ENCODE measurements around the gene SRSF9. TPM values are rescaled to one million over a fixed set of nuclear protein-coding genes. Genes with fewer than 3 reads are reported as not detected.
A peak's percentile ranks its signal among the peaks of the same experiment; 100 is the strongest.
"Not testable (repeated sequence)": the region's sequence is repeated elsewhere in the genome, so short reads cannot be mapped to it uniquely, and the experiment has no call there.

Gene SRSF9
- total RNA-seq, result 108 to 150 TPM (median 113 TPM) in 3 replicates
- long read RNA-seq, transcript SRSF9-201 (4 exons, 1,201 nt), result major isoform, 160 of 166 reads
- long read RNA-seq, partial matches to known transcripts, result 1 of 166 reads
- long read RNA-seq, other reads (novel, unspliced or antisense), result 4 of 166 reads

- TF ChIP-seq CTCF (IDR thresholded peaks at IDR 0.05), result peak; percentile 90
- Mint-ChIP-seq H3K4me3 (ENCODE audit: unreplicated experiment) (peak within 1 kb of the TSS; percentile 94), H3K27me3 (ENCODE audit: low read depth) (no peaks in the 10 kb centered on the region), H3K36me3 (ENCODE audit: low read depth) (peaks cover 3% of the 10 kb centered on the region), H3K27ac (ENCODE audit: unreplicated experiment) (peak within 1 kb of the TSS; percentile 97), H3K4me1 (ENCODE audit: low read depth) (peaks cover 49% of the 10 kb centered on the region), H3K9me3 (ENCODE audit: low read depth) (no peaks in the 10 kb centered on the region)
- DNase-seq (ENCODE audit: low spot score), result peak; percentile 99
These were observed at the start of gene SRSF9 for GRCh38 chr12:120469450-120470149. Gene SRSF9 (minus strand): TSS chr12:120469748. CDS start chr12:120469609, 139 bp downstream.

GRCh38 chr12:120519324-120519723 lies 49.8 kb upstream of the SRSF9 start:
- H3K27me3 Mint-ChIP-seq (ENCODE audit: low read depth); H3K4me1 Mint-ChIP-seq (ENCODE audit: low read depth); DNase-seq (ENCODE audit: low spot score); H3K4me3 Mint-ChIP-seq (ENCODE audit: unreplicated experiment); H3K27ac Mint-ChIP-seq (ENCODE audit: unreplicated experiment); H3K9me3 Mint-ChIP-seq (ENCODE audit: low read depth): not testable (repeated sequence)
- H3K36me3 Mint-ChIP-seq (ENCODE audit: low read depth), result peaks cover 11% of the 10 kb centered on the region

- no peaks in the 10 kb centered on the region for H3K9me3 Mint-ChIP-seq (ENCODE audit: low read depth)
- H3K27ac Mint-ChIP-seq (ENCODE audit: unreplicated experiment), result no peak overlapping the region
- no peaks in the 10 kb centered on the region for H3K4me1 Mint-ChIP-seq (ENCODE audit: low read depth)
- H3K27me3 Mint-ChIP-seq (ENCODE audit: low read depth), result no peaks in the 10 kb centered on the region
- DNase-seq (ENCODE audit: low spot score), result no peak
- peaks cover 9% of the 10 kb centered on the region for H3K36me3 Mint-ChIP-seq (ENCODE audit: low read depth)
- no peak overlapping the region for H3K4me3 Mint-ChIP-seq (ENCODE audit: unreplicated experiment)
- TF ChIP-seq CTCF (IDR thresholded peaks at IDR 0.05), result no peak
These were observed 45.9 kb upstream of the SRSF9 start for GRCh38 chr12:120515496-120515895.

GRCh38 chr12:120514002-120514401 lies 44.5 kb upstream of the SRSF9 start:
- H3K27ac Mint-ChIP-seq (ENCODE audit: unreplicated experiment), result no peak overlapping the region
- peaks cover 14% of the 10 kb centered on the region for H3K36me3 Mint-ChIP-seq (ENCODE audit: low read depth)
- no peak overlapping the region for H3K4me3 Mint-ChIP-seq (ENCODE audit: unreplicated experiment)
- TF ChIP-seq CTCF (IDR thresholded peaks at IDR 0.05), result no peak
- DNase-seq (ENCODE audit: low spot score), result no peak
- H3K4me1 Mint-ChIP-seq (ENCODE audit: low read depth), result no peaks in the 10 kb centered on the region
- H3K9me3 Mint-ChIP-seq (ENCODE audit: low read depth), result no peaks in the 10 kb centered on the region
- H3K27me3 Mint-ChIP-seq (ENCODE audit: low read depth), result no peaks in the 10 kb centered on the region

- Mint-ChIP-seq H3K4me1 (ENCODE audit: low read depth) (no peaks in the 10 kb centered on the region), H3K4me3 (ENCODE audit: unreplicated experiment) (no peak overlapping the region), H3K27ac (ENCODE audit: unreplicated experiment) (no peak overlapping the region), H3K36me3 (ENCODE audit: low read depth) (peaks cover 17% of the 10 kb centered on the region), H3K9me3 (ENCODE audit: low read depth) (no peaks in the 10 kb centered on the region), H3K27me3 (ENCODE audit: low read depth) (no peaks in the 10 kb centered on the region)
- no peak for DNase-seq (ENCODE audit: low spot score)
- TF ChIP-seq CTCF (IDR thresholded peaks at IDR 0.05), result no peak
These were observed 39.0 kb upstream of the SRSF9 start for GRCh38 chr12:120508537-120508936.

GRCh38 chr12:120504587-120504986 lies 35.0 kb upstream of the SRSF9 start:
- Mint-ChIP-seq H3K4me3 (ENCODE audit: unreplicated experiment) (no peak overlapping the region), H3K36me3 (ENCODE audit: low read depth) (peaks cover 17% of the 10 kb centered on the region), H3K9me3 (ENCODE audit: low read depth) (no peaks in the 10 kb centered on the region), H3K4me1 (ENCODE audit: low read depth) (peaks cover 7% of the 10 kb centered on the region), H3K27me3 (ENCODE audit: low read depth) (no peaks in the 10 kb centered on the region), H3K27ac (ENCODE audit: unreplicated experiment) (no peak overlapping the region)
- no peak for TF ChIP-seq CTCF (IDR thresholded peaks at IDR 0.05)
- no peak for DNase-seq (ENCODE audit: low spot score)
